Breast epithelium (tissue), 3 donors: Measurements from ENCODE around the gene ABCA13.

Source experiments
- CTCF ChIP-seq, 3 donors: fragments of 450-650 bp; IDR thresholded peaks; one replicate each; pipeline ENCODE4 v1.5.1; 2016 to 2017; ENCODE audit warnings: antibody characterized with exemption in 3 of 3, mild to moderate bottlenecking in 3 of 3, moderate library complexity in 3 of 3
- POLR2A ChIP-seq: fragments of 450-650 bp; IDR thresholded peaks from one replicate; pipeline ENCODE4 v1.6.1; 2016; ENCODE audit warnings: antibody characterized with exemption, mild to moderate bottlenecking, moderate library complexity
- POLR2AphosphoS5 ChIP-seq, 3 donors: sonication (generic); formaldehyde crosslinking; IDR thresholded peaks; one replicate each; pipeline ENCODE4 v1.6.1; 2017; ENCODE audit warnings: antibody characterized with exemption in 3 of 3

GRCh38 chr7:48165157-48165556 lies 6.1 kb upstream of the ABCA13 start:
- no peak for TF ChIP-seq CTCF (IDR thresholded peaks at IDR 0.05)
- TF ChIP-seq POLR2AphosphoS5 (IDR thresholded peaks at IDR 0.05) = no peak
- TF ChIP-seq POLR2A = no peak
